SHP77 (cell line): ENCODE results near the gene ST8SIA4.
"Not testable (repeated sequence)": the region's sequence is repeated elsewhere in the genome, so short reads cannot be mapped to it uniquely, and the experiment has no call there.

Source experiments
- DNase-seq, 2 experiments: peaks; one replicate each; lab custom pipeline; 2025; lab: John Stamatoyannopoulos, UW

The ST8SIA4 gene

GRCh38 chr5:100828071-100828897, 74.8 kb downstream of the ST8SIA4 start:
- DNase-seq, result no peak

DNA sequence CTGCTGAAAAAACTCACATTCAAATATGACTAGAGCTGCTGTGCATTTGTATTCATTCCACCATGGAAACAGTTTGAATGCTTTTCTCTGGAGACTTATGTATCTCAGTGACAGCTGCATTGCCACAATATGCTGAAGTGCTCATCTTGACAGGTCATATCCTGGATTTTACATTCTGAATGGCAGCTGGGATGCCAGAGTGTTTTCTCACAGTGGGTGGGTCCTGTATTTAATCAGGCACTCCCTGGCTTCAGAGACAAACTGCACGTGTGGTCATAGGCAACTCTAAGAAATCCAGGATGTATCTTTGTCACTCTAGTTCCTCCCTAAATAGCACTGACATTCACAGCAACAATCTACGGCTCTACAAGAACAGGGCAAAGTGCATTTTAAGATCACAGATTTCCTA, 75.6 kb downstream of the ST8SIA4 start:
- DNase-seq, result peak; percentile 83 to 84

DNA sequence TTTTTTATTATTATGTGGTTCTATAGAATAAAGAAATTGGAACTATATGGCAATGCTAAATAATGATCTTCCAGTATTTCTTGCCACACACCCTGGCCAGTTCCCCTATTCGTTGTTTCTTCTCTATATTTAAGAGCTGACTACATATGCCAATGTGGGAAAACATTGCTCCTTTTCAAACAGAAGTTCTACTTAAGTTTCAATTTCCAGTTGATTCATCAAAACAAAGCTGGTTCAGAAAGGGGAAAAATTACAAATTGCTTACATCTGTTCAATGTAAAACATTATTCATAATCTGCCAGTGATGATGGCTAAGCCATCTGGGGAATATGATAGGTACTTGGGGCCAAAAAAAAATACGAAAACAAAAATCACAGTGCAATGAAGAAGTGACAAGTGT, 76.9 kb downstream of the ST8SIA4 start:
- no peak for DNase-seq

- DNase-seq, result no peak
These were observed 78.4 kb downstream of the ST8SIA4 start for GRCh38 chr5:100824635-100825034.

DNA sequence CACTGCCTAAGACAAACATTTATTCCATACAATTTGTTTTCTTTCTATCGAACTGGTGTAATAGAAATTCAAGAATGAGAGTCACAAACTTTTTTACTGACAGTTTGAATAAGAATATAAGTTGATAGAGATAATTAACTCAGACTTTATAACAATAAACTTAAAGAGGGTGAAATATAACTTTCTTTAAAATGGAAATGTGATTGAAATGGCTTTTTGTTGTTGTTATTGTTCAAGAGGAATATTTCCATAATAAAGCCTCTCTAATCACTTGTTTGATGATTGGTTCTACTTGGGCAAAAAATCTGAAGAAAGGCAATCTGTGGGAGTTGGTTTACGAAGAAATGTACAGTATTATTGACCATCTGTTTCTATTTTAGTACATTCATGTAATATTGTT, 79.3 kb downstream of the ST8SIA4 start:
- DNase-seq, result no peak

- DNase-seq, result no peak
These were observed 81.3 kb downstream of the ST8SIA4 start for GRCh38 chr5:100821751-100822150.

DNA sequence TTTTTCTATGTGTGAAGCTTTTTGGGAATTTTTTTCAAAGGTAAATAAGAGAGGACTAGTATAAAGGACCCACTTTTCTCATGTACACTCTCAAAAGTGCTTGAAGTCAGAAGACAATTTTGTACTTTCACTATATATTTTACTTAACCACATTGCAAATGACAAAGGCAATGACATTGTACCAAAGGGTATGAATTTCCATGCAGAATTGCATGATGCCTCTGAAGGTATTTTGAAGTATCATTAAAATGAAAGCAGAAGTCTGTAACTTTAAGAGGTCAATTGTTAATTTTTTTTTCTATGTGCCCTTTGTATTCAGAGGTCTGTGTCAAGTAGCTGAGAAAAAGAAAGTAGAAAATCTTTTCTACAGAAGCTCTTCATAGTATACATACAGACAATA, 84.7 kb downstream of the ST8SIA4 start:
- DNase-seq, result no peak

DNA sequence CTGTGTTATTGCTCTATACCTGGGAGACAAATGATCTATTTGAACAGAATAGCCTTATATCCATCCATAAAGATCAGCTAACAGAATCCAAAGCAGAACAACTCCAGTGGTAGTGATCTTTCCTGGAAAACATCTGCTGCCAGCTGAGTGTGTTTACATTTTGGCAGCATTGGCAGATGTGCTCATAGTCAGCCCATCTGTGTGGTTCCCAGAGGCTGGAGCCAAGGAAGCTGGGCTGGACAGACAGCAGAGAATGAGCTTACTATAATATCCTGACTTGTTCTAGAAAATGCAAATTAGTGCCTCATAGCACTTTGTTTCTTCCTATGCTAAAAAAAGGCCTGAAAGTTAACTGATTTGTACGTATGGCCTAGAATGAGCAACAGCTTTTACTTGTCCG, 99.7 kb downstream of the ST8SIA4 start:
- DNase-seq, result peak; percentile 65 to 67

DNA sequence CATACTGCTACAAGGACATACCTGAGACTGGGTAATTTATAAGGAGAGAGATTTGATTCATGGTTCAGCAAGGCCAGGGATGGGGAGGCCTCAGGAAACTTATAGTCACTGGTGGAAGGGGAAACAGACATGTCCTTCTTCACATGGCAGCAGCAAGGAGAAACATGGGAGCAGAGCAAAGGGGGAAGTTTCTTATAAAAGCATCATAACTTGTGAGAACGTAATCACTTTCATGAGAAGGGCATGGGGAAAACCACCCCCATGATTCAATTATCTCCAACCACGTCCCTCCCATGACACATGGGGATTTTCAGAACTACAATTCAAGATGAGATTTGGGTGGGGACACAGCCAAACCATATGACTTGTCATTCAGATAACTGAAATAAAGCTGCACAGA, 100.9 kb downstream of the ST8SIA4 start:
- no peak for DNase-seq

- DNase-seq, result no peak
These were observed 102.5 kb downstream of the ST8SIA4 start for GRCh38 chr5:100800562-100800961.

DNA sequence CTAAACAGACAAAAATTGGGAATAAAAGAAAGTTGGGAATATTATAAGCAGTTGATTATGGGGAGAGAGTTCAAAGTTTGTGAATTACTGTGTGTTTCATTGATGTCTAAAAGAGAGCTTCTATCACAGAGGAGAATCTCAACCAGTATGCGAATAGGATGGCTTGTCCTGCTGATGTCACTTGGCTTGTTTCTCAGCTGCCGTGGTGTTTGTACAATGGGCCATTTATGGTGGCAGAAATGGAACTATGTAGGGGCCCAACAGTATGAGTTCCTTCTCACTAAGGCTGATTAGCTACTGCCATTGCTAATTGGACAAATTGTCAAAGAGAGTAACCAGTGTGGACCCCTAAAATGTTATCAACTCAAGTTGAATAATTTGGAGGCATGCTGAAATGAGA, 103.9 kb downstream of the ST8SIA4 start:
- DNase-seq, result no peak

DNA sequence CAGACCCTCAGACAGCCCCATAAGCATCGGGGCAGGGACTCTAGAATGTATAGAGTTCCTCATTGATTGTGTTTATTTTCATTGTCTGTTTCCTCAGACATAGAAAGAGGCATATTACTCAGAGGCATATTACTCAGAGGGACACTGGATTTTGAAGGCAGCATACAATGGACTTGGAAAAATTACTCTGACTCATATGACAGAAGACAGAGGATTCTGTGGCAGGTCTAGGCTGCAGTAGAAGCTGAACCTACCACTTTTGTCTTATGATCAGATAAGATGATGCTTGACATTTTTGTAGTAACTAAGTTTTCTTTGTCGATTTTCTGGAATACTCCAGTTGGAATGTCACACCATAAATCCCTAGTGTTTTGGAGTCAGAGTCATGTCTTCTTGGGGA, 105.2 kb downstream of the ST8SIA4 start:
- DNase-seq, result no peak

- DNase-seq, result no peak
These were observed 106.2 kb downstream of the ST8SIA4 start for GRCh38 chr5:100796851-100797250.

GRCh38 chr5:100794844-100795243, 108.2 kb downstream of the ST8SIA4 start:
- DNase-seq, result no peak

GRCh38 chr5:100794218-100794617, 108.9 kb downstream of the ST8SIA4 start:
- DNase-seq, result no peak

GRCh38 chr5:100792781-100793180, 110.3 kb downstream of the ST8SIA4 start:
- no peak for DNase-seq

DNA sequence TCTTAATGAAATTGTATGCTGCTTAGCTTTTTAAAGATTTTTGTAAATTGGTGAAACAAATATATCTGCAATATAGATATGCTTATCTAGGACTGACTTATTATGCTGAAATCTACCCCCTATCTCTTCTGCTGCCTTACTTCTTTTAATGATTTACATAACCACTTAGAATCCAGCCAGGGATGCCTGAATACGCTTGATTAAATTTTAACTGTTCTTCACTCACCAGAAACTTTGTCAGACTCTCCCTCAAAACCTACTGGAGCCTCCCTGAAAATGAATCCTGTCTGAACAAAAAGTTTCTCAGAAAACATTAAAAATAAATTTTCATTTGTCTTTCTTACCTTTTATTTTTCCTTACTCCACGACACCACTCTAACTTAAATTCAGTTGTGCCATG, 111.7 kb downstream of the ST8SIA4 start:
- DNase-seq, result no peak

GRCh38 chr5:100790951-100791350, 112.1 kb downstream of the ST8SIA4 start:
- DNase-seq, result no peak

DNA sequence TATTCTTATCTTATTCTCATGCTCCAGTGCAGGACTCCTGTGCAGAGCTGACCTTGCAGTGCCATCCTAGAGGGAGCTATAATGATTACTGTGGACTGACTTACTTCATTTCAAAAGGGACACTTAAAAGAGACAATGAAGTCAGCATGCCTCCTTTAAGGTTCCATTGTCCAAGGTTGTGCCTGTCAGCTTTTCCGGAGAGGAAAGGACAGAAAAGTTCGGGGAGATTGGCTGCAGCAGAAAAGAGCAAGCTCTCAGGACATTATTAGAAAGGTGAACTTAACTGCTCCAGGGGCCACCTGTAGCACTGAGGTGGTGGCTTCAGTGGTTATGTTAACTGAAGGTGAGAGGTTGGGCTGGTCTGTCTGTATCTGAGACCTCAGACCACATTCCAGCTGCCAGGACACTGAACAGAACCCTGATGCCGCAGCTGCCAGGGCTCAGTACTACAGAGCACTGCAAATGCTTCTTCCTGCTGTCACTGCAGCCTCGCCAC, 112.9 kb downstream of the ST8SIA4 start:
- no peak for DNase-seq

- DNase-seq, result no peak
These were observed 113.4 kb downstream of the ST8SIA4 start for GRCh38 chr5:100789694-100790093.

DNA sequence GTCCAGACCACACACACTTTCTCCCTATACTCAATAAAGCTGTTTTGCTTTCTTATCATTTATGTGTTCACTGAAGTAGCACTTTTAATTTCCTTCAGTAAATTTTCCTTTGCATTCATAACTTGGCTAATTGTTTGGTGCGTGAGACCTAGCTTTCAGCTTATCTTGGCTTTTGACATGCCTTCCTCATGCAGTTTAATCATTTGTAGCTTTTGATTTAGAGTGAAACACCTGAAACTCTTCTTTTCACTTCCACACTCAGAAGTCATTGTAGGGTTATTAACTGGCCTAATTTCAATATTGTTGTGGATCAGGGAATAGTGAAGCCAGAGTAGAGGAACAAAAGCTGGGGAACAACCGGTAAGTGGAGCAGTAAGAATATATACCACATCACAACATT, 114.7 kb downstream of the ST8SIA4 start:
- no peak for DNase-seq

DNA sequence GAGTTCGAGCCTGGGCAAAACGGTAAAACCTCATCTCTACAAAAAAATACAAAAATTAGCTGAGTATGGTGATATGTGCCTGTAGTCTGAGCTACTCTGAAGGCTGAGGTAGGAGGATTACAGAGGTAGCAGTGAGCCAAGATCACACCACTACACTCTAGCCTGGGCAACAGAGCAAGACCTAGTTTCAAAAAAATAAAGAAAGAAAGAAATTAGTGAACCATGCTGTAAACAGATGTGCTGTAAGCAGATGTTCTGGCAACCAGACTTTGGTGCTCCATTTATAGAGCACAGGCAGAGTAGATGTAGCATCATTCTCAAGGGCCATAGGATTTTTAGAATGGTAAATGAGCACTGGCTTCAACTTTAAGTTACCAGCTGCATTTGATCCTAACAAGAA, 115.4 kb downstream of the ST8SIA4 start:
- DNase-seq, result no peak

DNA sequence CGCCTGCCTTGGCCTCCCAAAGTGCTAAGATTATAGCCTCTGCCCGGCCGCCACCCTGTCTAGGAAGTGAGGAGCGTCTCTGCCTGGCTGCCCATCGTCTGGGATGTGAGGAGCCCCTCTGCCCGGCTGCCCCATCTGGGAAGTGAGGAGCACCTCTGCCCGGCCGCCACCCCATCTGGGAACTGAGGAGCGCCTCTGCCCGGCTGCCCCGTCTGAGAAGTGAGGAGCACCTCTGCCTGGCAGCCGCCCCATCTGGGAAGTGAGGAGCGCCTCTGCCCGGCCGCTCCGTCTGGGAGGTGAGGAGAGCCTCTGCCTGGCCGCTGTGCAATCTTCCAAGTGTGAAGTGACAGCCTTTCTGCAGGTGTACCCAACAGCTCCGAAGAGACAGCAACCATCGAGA, 117.5 kb downstream of the ST8SIA4 start:
- DNase-seq, result not testable (repeated sequence)

- DNase-seq, result no peak
These were observed 122.7 kb downstream of the ST8SIA4 start for GRCh38 chr5:100780376-100780870.
